Anterior cingulate cortex (tissue), 58 donors: ENCODE results near the gene FUT2.
"Not testable (repeated sequence)": the region's sequence is repeated elsewhere in the genome, so short reads cannot be mapped to it uniquely, and the experiment has no call there.

Source experiments
- DNase-seq, 58 donors: peaks; one replicate each; lab custom pipeline; 2025; lab: John Stamatoyannopoulos, UW

The FUT2 gene

GRCh38 chr19:48693629-48694028, 2.1 kb upstream of the FUT2 start:
- not testable (repeated sequence) for DNase-seq

- no peak for DNase-seq
Measured at GRCh38 chr19:48696353-48697010, 711 bp downstream of the FUT2 start.

- no peak for DNase-seq
Measured at GRCh38 chr19:48698046-48698445, 2.3 kb downstream of the FUT2 start.

- no peak for DNase-seq
Measured at GRCh38 chr19:48702701-48703100, 6.9 kb downstream of the FUT2 start.

GRCh38 chr19:48703316-48703715, 7.5 kb downstream of the FUT2 start:
- DNase-seq: no peak

GRCh38 chr19:48705431-48705830, 9.7 kb downstream of the FUT2 start:
- DNase-seq: no peak

- no peak for DNase-seq
Measured at GRCh38 chr19:48708471-48708870, 12.7 kb downstream of the FUT2 start.

GRCh38 chr19:48711106-48711662, 15.4 kb downstream of the FUT2 start:
- DNase-seq: no peak

- DNase-seq: peak in 5 of 58 donors; percentile 9 to 55 (median 36)
Measured at GRCh38 chr19:48713041-48713863, 17.5 kb downstream of the FUT2 start.

- peak; percentile 84 to 100 (median 99) for DNase-seq
Measured at GRCh38 chr19:48713864-48714755, 18.3 kb downstream of the FUT2 start.

GRCh38 chr19:48714759-48715675, 19.2 kb downstream of the FUT2 start:
- DNase-seq: no peak

GRCh38 chr19:48715681-48716171, 20.0 kb downstream of the FUT2 start:
- peak in 1 of 58 donors; percentile 10 for DNase-seq

GRCh38 chr19:48716562-48717291, 21.0 kb downstream of the FUT2 start:
- DNase-seq: peak in 56 of 58 donors; percentile 11 to 89 (median 64)

GRCh38 chr19:48718106-48718505, 22.3 kb downstream of the FUT2 start:
- DNase-seq: not testable (repeated sequence)

GRCh38 chr19:48718711-48719231, 23.0 kb downstream of the FUT2 start:
- no peak for DNase-seq

- DNase-seq: no peak
Measured at GRCh38 chr19:48719263-48720171, 23.7 kb downstream of the FUT2 start, which contains the start of gene MAMSTR. Gene MAMSTR (minus strand): TSS chr19:48719725. CDS start chr19:48719031, 694 bp downstream.

GRCh38 chr19:48720251-48720612, 24.5 kb downstream of the FUT2 start:
- DNase-seq: no peak
